Activated CD4-positive, alpha-beta T cell treated with anti-CD3 and anti-CD28 coated beads, Interleukin-2, Interleukin-4, amounts not matched to agents 100 ng/mL and 50 ng/mL, durations not matched to agents 16 hours and 8 hours (primary cell): ENCODE data around the gene KIAA1217.
"Not testable (repeated sequence)": the region's sequence is repeated elsewhere in the genome, so short reads cannot be mapped to it uniquely, and the experiment has no call there.

Experiments used
- DNase-seq: peaks from one replicate; pipeline ENCODE4 v3.0.0-alpha.2; 2020; ENCODE audit warnings: low spot score

KIAA1217 gene

DNA sequence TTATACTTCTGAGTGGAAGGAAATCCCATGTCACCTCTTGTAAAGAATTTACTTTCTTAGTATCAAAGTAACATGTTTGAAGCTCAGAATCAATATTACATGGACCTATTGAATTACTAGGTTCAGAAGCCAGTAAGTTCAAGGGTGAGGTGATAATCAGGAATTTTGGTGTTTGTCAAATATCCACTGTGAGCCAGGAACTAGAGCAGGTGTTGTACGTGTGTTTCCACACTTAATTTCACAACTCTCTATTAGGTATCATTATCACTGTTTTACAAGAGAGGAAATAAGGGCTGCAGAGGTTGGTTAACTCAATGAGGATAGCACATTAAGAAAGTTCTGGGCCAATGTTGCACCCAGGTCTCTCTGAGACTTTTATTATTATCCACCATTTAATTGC, 130.4 kb downstream of the KIAA1217 start:
- DNase-seq = no peak

DNA sequence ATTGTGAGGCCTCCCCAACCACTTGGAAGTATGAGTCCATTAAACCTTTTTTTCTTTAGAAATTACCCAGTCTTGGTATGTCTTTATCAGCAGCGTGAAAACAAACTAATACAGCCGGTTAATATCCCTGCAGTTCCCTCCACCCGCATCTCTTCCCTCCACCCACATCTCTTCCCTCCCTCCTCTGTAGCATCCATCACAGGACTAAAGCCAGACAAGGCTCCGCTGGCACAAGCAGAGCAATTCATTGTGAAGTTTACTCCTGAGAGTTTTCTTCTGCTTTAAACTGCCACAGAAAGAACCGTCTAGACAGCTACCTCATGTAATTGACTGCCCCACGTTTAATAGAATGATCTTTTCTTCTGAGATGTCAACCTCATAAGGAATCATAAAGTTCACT, 131.5 kb downstream of the KIAA1217 start:
- DNase-seq = no peak

DNA sequence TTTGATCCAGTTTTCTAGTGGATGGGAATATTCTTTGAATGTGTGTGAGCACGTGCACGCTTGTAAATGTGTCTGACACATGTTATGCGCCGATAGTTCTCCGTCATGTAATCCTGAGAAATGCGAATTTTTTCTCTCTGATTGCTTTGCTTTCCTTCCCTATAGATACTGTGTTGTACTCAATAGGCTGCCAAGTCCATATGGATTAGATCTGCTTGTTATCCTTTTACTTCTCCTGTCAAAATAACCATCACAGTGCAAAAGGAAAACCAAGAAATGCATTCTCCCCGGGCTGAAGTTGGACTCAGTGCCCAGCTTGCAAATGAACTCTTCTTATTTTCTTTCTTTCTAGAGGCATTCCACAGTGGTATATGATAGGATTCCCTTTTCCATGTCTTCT, 131.9 kb downstream of the KIAA1217 start:
- DNase-seq = no peak

- DNase-seq = no peak
These were observed 132.4 kb downstream of the KIAA1217 start for GRCh38 chr10:24341371-24341770.

- no peak for DNase-seq
These were observed 133.0 kb downstream of the KIAA1217 start for GRCh38 chr10:24341897-24342296.

DNA sequence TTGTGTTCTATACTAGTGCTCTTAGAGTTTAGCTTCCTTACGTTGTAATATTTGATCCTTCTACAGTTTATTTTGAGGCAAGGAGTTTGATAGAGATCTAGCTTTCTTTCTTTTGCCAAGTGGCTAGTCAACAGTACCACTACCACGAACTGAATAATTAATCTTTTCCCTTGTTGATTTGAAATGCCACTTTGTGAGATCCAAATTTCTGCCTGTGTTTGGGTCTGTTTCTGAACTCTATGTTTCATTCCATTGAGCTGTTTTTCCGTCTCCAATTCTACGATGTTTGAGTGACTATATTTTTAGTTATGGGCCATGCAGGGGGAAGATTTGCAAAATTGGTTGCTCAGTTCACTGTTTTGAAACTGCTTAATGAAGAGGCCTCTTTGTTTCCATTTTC, 134.7 kb downstream of the KIAA1217 start:
- no peak for DNase-seq

DNA sequence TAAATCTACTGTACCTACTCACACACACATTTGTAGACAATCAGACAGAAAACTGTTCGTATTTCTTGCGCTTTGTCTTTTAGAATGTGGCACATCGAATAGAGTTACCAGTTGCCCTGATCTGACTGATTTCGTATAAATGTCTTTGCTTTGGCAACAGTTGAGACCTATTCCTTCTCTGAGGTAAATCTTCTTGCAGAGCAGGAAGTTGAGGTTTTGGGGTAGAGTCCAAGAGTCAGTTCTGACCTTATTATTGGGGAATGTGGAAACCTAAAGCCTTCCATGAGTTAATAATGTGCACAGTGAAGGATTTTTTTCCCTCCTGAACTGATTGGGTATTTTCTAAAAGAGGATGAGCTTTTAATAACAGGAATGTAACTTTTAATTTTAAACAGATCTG, 135.3 kb downstream of the KIAA1217 start:
- no peak for DNase-seq

GRCh38 chr10:24344695-24345463, 135.9 kb downstream of the KIAA1217 start:
- no peak for DNase-seq

DNA sequence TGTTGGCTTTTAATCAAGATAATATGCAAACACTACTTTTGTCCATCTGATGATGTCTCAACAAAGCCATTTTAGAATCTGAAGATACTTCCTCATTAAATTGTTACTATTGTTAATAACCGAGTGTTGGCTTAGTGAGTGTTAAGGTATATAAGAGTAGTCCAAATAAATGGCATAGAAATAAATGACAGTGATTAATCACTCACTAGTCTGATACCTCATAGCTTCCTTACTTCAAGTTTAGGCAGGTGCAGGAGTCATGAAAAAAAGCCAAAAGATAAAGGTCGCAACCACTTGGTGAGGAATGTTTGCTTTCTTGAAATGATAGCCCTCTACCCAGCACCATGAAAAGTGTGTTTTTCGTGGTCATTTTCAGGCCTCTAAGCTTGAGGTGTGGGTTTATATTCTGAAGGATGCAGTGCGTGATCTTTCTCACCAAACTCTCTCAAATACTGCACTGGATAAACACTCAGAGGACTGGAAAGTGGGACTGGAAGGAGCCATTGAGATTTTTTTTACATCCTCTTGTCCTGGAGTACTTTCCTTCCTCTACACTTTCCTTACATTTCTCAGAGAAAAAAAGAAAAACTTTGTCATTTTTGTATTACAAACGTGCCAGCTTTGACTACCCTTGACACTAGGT, 138.1 kb downstream of the KIAA1217 start:
- DNase-seq = no peak

- DNase-seq = no peak
These were observed 140.6 kb downstream of the KIAA1217 start for GRCh38 chr10:24349379-24350001.

- DNase-seq = no peak
These were observed 141.4 kb downstream of the KIAA1217 start for GRCh38 chr10:24350070-24350921.

DNA sequence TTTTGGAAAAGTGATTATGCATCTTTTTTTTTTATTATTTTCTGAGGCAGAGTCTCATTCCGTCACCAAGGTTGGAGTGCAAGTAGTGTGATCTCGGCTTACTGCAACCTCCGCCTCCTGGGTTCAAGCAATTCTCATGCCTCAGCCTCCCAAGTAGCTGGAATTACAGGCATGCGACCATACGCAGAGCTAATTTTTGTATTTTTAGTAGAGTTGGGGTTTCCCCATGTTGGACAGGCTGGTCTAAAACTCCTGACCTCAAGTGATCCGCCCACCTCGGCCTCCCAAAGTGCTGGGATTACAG, 141.9 kb downstream of the KIAA1217 start:
- DNase-seq = not testable (repeated sequence)

DNA sequence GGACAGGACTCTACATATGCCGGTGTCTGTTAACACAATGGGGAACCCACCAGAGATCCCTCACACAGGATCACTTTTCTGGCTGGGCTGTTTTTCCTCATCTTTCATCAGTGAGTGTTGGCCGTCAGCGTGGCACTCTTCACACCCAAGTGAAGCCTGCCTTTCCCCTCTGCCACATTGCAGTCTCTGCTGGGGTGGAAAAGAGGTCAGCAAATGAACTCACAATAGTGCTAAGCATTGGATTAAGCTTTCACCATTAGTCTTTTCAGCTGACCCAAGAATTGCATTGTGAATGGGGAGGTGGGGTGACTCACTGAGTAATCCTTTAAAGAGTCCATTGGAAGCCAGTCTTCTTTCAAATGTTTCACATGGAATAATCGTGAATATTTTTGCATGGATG, 143.0 kb downstream of the KIAA1217 start:
- DNase-seq = no peak

GRCh38 chr10:24352399-24352798, 143.5 kb downstream of the KIAA1217 start:
- no peak for DNase-seq

GRCh38 chr10:24353319-24353718, 144.4 kb downstream of the KIAA1217 start:
- no peak for DNase-seq

DNA sequence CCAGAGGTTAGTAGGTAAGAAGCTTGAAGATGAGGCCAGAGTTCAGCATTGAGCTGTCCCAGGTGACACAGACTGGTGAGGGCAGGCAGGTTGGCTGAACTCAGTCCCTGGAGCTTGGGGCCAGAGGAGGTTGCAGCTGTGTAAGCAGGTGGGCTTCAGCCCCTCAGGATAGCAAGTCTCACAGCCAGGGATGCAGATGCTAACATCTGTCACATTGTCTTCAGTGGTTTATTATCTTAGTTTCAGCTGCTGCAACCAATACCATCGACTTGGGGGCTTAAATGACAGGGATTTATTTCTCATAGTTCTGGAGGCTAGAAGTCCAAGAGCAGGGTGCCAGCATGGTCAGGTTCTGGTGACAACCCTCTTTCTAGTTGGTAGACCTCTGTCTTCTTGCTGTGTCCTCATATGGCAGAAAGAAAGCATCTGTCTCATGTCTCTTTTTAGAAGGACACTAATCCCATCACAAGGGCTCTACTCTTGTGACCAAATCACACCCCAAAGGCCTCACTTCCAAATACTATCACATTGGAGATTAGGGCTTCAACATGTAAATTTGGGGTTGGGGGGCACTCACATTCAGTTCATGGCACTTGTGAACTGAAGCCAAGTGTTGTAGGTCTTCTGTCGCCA, 146.2 kb downstream of the KIAA1217 start:
- DNase-seq = no peak

DNA sequence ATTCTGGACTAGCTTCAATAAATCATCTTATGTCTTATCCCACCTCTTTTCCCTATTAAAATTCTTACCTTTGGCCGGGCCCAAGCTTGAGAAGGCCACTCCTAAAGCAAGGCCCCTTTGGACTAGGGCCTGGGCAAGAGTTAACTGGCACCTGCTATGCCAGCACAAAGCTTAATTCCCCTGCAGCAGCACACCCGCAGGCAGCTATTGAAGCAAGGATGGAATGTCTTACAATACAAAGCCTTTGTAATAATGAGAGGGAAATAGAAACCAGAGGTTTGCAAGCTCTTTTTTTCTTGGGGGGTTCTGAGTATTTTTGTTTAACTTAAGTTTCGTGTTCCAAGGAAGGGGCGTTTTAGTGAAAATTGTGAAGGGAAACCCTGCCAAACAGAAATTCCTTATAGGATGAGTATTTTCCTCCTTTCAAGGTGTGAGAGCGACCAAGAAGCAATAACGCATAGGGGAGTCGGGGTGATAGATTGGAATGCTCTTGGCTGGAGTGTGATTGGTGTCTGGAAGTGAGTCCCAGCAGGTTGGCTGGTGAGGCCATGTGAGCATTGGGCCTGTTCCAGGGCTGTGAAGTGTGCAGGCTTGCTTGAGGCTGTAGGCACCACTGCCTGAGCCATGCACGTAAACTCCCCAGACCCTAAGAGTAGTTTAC, 148.5 kb downstream of the KIAA1217 start:
- DNase-seq = no peak

DNA sequence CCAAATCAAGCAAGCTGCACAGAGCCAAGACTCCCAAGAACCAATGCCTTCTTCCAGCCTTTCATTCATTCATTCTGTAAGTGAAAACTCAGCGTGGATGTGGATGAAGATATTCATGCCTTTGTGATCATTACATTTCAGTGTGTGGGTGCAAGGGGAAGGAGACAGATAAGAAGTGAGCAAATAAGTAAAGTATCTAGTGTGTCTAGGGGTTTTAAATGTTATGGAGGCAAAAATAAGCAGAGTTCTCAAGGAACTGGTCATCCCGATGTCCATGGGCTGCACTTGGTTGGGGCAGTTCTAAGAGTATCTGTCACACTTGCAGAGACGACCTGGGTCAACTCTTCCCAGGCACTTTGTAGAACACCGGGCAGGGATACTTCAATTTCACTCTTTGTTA, 149.1 kb downstream of the KIAA1217 start:
- DNase-seq = no peak

- DNase-seq = peak; percentile 40
These were observed 151.6 kb downstream of the KIAA1217 start for GRCh38 chr10:24360282-24361127.

DNA sequence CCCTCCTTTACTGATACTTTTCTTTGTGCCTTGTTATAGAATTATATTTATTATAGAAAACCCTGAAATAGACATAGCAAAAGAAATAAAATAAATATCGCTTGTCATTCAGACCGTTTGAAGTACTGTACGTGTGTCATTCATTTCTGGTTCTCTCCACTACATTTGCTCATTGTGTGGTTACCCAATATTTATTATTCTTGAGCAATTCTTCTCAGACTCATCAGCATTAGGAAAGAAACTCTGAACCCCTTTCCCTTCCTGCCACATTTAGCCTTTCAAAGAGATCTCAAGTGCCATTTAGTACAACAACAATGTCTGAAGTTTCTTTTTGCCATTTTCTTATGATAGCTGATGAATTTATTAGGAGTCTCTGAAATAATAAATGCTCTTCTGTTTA, 154.1 kb downstream of the KIAA1217 start:
- no peak for DNase-seq

DNA sequence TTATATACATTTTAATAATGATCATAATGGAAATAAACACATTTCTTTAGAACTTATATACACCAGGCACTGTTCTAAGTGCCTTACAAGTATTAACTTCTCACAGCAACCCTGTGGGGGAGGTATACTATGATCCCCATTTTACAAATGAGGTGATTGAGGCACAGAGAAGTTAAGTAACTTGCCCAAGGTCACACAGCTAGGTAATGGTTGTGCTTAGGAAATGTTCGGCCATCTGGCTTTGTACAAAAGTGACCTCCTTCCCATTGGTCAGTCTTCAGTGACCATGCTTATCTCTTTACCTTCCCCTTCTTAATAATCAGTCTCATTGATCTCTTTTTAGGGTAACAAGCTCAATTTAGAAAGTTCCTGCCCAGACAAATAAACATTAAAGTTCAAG, 158.8 kb downstream of the KIAA1217 start:
- no peak for DNase-seq
